Measurements from ENCODE around the gene C5. TPM values are rescaled to one million over a fixed set of nuclear protein-coding genes. Genes with fewer than 3 reads are reported as not detected.

The C5 gene
- total RNA-seq, 1 donor from 2014 or later: 37.8 TPM

DNA sequence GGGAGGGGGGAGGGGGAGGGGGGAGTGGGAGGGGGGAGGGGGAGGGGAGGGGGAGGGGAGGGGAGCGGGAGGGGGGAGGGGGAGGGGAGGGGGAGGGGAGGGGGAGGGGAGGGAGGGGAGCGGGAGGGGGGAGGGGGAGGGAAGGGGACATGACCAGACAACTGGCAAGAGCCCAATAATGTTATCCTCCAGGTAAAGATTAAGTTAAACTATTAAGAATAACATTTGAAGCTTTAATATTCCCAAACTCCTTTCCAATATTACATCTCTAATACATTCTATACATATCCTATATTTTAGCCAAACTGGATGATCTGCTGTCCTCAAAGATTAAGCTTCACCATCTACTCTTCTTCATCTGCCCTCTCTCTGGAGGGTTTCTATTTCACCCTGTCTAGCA lies 25.8 kb downstream of the C5 start:
- no peak for ATAC-seq
- intact Hi-C loops (cut with DNase I): no loop called here
- no peak overlapping the region for H3K4me3 ChIP-seq
- H3K36me3 ChIP-seq: peaks cover 3% of the 10 kb centered on the region
- H3K27me3 ChIP-seq: no peaks in the 10 kb centered on the region
- no peak for DNase-seq
- TF ChIP-seq, protein P1, sequence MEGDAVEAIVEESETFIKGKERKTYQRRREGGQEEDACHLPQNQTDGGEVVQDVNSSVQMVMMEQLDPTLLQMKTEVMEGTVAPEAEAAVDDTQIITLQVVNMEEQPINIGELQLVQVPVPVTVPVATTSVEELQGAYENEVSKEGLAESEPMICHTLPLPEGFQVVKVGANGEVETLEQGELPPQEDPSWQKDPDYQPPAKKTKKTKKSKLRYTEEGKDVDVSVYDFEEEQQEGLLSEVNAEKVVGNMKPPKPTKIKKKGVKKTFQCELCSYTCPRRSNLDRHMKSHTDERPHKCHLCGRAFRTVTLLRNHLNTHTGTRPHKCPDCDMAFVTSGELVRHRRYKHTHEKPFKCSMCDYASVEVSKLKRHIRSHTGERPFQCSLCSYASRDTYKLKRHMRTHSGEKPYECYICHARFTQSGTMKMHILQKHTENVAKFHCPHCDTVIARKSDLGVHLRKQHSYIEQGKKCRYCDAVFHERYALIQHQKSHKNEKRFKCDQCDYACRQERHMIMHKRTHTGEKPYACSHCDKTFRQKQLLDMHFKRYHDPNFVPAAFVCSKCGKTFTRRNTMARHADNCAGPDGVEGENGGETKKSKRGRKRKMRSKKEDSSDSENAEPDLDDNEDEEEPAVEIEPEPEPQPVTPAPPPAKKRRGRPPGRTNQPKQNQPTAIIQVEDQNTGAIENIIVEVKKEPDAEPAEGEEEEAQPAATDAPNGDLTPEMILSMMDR (IDR thresholded peaks at IDR 0.05): no peak
- H3K4me1 ChIP-seq: no peaks in the 10 kb centered on the region
- H3K9me3 ChIP-seq: no peaks in the 10 kb centered on the region
- no peak overlapping the region for H3K27ac ChIP-seq

DNA sequence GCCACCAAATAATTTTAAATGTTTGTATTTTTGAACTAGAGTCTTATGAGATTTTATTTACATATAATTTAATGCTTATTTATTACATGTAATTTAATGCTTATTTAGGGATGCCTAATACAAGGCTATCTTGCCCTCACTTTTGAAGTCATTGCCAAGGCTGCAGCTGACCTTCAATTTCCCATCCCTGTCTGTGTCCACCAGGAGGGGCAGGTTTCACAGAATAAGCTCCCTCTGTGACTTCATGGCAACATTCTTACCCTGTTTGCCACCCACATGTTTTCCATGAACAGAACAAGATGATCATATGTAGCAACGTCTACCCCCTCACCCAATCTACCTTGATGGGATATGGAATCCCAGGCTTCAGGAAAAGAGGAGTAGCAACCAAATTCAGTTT lies 27.0 kb downstream of the C5 start:
- Histone ChIP-seq H3K4me3 (no peak overlapping the region), H3K27me3 (no peaks in the 10 kb centered on the region), H3K27ac (no peak overlapping the region), H3K36me3 (peaks cover 3% of the 10 kb centered on the region), H3K4me1 (no peaks in the 10 kb centered on the region), H3K9me3 (no peaks in the 10 kb centered on the region)
- TF ChIP-seq, protein P1 (IDR thresholded peaks at IDR 0.05): no peak
- no peak for ATAC-seq
- no peak for DNase-seq
- intact Hi-C loops (cut with DNase I): no loop called here

DNA sequence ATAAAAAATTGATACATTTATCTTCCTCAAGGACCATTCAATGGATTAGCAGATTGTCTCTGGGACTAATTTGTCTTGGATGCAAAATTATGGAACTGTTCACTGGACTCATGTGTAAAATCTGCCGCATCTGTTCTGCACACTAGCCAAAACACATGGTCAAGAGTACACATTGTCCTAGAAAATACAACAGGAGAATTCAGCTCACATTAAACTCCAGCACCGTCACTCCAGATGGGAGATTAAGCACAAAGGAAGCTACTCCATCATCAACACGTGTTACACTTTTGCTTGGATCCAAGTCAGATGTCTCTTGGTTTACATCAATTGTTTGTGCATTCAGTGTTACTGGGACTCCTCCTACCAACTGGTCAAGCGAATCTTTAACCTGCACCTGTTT lies 28.8 kb downstream of the C5 start:
- no peak for ATAC-seq
- no peak overlapping the region for H3K4me3 ChIP-seq
- H3K36me3 ChIP-seq: peaks cover 3% of the 10 kb centered on the region
- no peak overlapping the region for H3K27ac ChIP-seq
- H3K9me3 ChIP-seq: no peaks in the 10 kb centered on the region
- TF ChIP-seq, protein P1 (IDR thresholded peaks at IDR 0.05): no peak
- intact Hi-C loops (cut with DNase I): no loop called here
- no peak for DNase-seq
- no peaks in the 10 kb centered on the region for H3K4me1 ChIP-seq
- no peaks in the 10 kb centered on the region for H3K27me3 ChIP-seq

DNA sequence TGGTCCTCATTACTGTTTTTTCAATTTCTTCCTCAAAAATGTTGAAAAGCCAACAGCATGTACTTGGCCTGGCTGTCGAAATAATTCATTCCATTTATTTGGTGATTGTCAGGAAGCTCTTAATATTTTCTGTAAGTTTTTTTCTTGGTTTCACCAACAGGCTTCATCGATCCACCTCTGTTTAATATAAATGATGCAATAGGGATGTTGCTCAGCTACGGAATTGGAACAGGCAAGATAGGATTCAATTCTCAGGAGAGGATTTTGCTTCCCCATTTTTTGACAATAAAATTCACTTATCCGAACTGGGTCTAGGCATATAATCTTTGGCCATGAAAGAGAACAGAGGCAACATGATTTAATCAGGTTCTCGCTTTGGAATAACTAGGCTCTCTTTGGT lies 30.8 kb downstream of the C5 start:
- TF ChIP-seq, protein P1 (IDR thresholded peaks at IDR 0.05): no peak
- H3K36me3 ChIP-seq: peaks cover 3% of the 10 kb centered on the region
- no peak for ATAC-seq

DNA sequence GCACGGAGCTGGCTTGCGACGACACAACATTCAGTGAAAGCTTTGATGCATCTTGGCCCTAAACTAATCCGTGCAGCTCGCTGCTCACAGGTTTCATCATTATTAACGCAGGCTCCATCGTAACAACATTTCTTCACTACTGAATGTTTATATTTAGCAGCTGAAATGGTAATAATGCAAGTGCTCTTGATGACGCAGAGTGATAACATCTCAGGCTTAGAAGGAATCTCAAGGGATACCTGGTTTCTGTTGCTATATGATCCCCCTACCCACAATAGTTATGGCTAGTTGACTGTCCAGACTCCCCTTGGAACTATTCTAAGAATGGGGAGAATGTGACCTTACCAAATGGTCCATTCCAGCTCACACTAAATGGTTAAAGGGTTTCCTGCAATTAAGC lies 36.2 kb downstream of the C5 start:
- TF ChIP-seq, protein P1 (IDR thresholded peaks at IDR 0.05): no peak
- intact Hi-C loops (cut with DNase I): no loop called here
- no peaks in the 10 kb centered on the region for H3K9me3 ChIP-seq
- H3K4me1 ChIP-seq: no peaks in the 10 kb centered on the region
- DNase-seq (no peak), ATAC-seq (no peak)
- no peaks in the 10 kb centered on the region for H3K27me3 ChIP-seq
- no peaks in the 10 kb centered on the region for H3K36me3 ChIP-seq
- no peak overlapping the region for H3K4me3 ChIP-seq
- H3K27ac ChIP-seq: no peak overlapping the region

More for the DNA sequence above, 30.8 kb downstream of the C5 start:
- Histone ChIP-seq H3K27me3 (no peaks in the 10 kb centered on the region), H3K9me3 (no peaks in the 10 kb centered on the region), H3K4me3 (no peak overlapping the region), H3K4me1 (no peaks in the 10 kb centered on the region), H3K27ac (no peak overlapping the region)
- no peak for DNase-seq
- intact Hi-C loops (cut with DNase I): no loop called here

DNA sequence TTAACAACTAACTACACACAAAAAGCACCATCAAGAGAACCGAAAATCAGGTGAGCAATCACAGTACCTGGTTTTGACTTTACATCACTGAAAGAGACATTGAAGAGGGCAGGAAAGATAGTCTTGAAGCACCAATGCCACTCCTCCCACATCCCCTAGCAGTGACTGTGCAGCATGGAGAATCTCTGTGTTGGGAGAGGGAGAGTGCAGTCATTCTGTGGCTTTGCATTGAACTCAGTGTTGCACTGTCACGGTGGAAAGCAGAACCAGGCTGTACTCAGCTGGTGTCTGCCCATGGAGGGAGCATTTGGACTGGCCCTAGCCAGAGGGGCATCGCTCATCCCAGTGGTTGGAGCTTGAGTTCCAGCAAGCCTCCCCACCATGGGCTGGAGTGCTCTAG lies 40.4 kb downstream of the C5 start:
- H3K4me1 ChIP-seq: no peaks in the 10 kb centered on the region
- no peaks in the 10 kb centered on the region for H3K9me3 ChIP-seq
- peaks cover 16% of the 10 kb centered on the region for H3K36me3 ChIP-seq
- DNase-seq (no peak), ATAC-seq (peak; percentile 24)
- no peak overlapping the region for H3K4me3 ChIP-seq
- no peak overlapping the region for H3K27ac ChIP-seq
- no peaks in the 10 kb centered on the region for H3K27me3 ChIP-seq
- TF ChIP-seq, protein P1 (IDR thresholded peaks at IDR 0.05): no peak
- intact Hi-C loops (cut with DNase I): no loop called here

Measured in upper lobe of right lung (tissue), 1 donor.